ENCODE results near the gene FSTL4. TPM values are rescaled to one million over a fixed set of nuclear protein-coding genes. Genes with fewer than 3 reads are reported as not detected.

Gene FSTL4
- total and polyA plus RNA-seq, 2 of the 13 experiments (the other 11 are each of a cell fraction or from before 2014, with no cell fraction given) = 2.1 to 3.0 TPM

- POLR2A ChIA-PET = no interaction called here
- Histone ChIP-seq H3K9me3 (ENCODE audit: low read length) (no peaks in the 10 kb centered on the region), H3K36me3 (replicated peaks in 1 of 2; ENCODE audit: control insufficient read depth in 1 of 2, insufficient read depth in 2 of 2, low read length in 2 of 2) (no peaks in the 10 kb centered on the region), H3K4me2 (ENCODE audit: low read depth, low read length) (no peak overlapping the region), H3K79me2 (ENCODE audit: insufficient read depth, low read length) (no peaks in the 10 kb centered on the region), H4K20me1 (ENCODE audit: insufficient read depth, low read length) (no peaks in the 10 kb centered on the region), H3K4me3 (replicated peaks in 1 of 3; ENCODE audit: insufficient read depth in 1 of 3, low read depth in 2 of 3, low read length in 3 of 3) (no peak overlapping the region), H3K27ac (ENCODE audit: extremely low read length, insufficient read depth, low read length) (no peak overlapping the region), H2AFZ (ENCODE audit: low read length) (no peak overlapping the region), H3K4me1 (ENCODE audit: insufficient read depth, low read length) (peaks cover 59% of the 10 kb centered on the region), H3K9ac (ENCODE audit: insufficient read depth, low read depth, low read length) (no peak overlapping the region), H3K27me3 (ENCODE audit: control insufficient read depth in 1 of 2, insufficient read depth in 2 of 2, low read length in 2 of 2) (no peaks in the 10 kb centered on the region)
- ATAC-seq = no peak
- 83% methylated on average over 2 of the region's 4 CpGs for WGBS (ENCODE audit: low lambda C conversion rate)
- in situ Hi-C loops (cut with HindIII; ENCODE audit: extremely low pct_ligation_motif_present, low pct_unique_long_range_greater_than_20kb) (no loop called here), intact Hi-C loops (cut with micrococcal nuclease; ENCODE audit: unreplicated experiment) (no loop called here)
- FAIRE-seq = no peak
- TF ChIP-seq PRPF4 (IDR thresholded peaks at IDR 0.05; ENCODE audit: low read depth, low read length, poor library complexity, severe bottlenecking) (no peak), GABPA (IDR thresholded peaks at IDR 0.05; ENCODE audit: low read depth, low read length) (no peak), GABPA (CRISPR knock-in tag; IDR thresholded peaks at IDR 0.05; ENCODE audit: low read depth) (no peak), CTCF (CRISPR knock-in tag; IDR thresholded peaks at IDR 0.05) (no peak)
- CTCF ChIA-PET (ENCODE audit: low intra/inter-chr PET ratio, low total read pairs) = interaction anchor here (1.7 kb wide), 1 partner anchor 136 kb away, joined by 25 read pairs; no protein-coding TSS in a partner anchor
- BruUV-seq (replicated peaks) = no TSS peak
- no peak for DNase-seq (ENCODE audit: low spot score)
Measured at GRCh38 chr5:133247151-133247709, 365.1 kb downstream of the FSTL4 start.

- in situ Hi-C loops (cut with HindIII; ENCODE audit: extremely low pct_ligation_motif_present, low pct_unique_long_range_greater_than_20kb) = no loop called here
- Histone ChIP-seq H3K4me3 (replicated peaks in 1 of 3; ENCODE audit: insufficient read depth in 1 of 3, low read depth in 2 of 3, low read length in 3 of 3) (no peak overlapping the region), H3K36me3 (replicated peaks in 1 of 2; ENCODE audit: control insufficient read depth in 1 of 2, insufficient read depth in 2 of 2, low read length in 2 of 2) (no peaks in the 10 kb centered on the region), H3K27ac (ENCODE audit: extremely low read length, insufficient read depth, low read length) (no peak overlapping the region), H3K4me1 (ENCODE audit: insufficient read depth, low read length) (peaks cover 52% of the 10 kb centered on the region), H3K9ac (ENCODE audit: insufficient read depth, low read depth, low read length) (no peak overlapping the region), H3K9me3 (ENCODE audit: low read length) (no peaks in the 10 kb centered on the region), H3K4me2 (ENCODE audit: low read depth, low read length) (no peak overlapping the region), H3K27me3 (ENCODE audit: control insufficient read depth in 1 of 2, insufficient read depth in 2 of 2, low read length in 2 of 2) (no peaks in the 10 kb centered on the region), H3K79me2 (ENCODE audit: insufficient read depth, low read length) (no peaks in the 10 kb centered on the region), H4K20me1 (ENCODE audit: insufficient read depth, low read length) (no peaks in the 10 kb centered on the region), H2AFZ (ENCODE audit: low read length) (no peak overlapping the region)
- 88% methylated on average over 9 of the region's 13 CpGs for WGBS (ENCODE audit: low lambda C conversion rate)
- intact Hi-C loops (cut with micrococcal nuclease; ENCODE audit: unreplicated experiment) = no loop called here
- ATAC-seq (no peak), FAIRE-seq (no peak), DNase-seq (ENCODE audit: low spot score) (no peak)
- CTCF ChIA-PET (ENCODE audit: low intra/inter-chr PET ratio, low total read pairs) = interaction anchor here (1.7 kb wide), 1 partner anchor 136 kb away, joined by 25 read pairs; no protein-coding TSS in a partner anchor
- no TSS peak for BruUV-seq (replicated peaks)
- POLR2A ChIA-PET = no interaction called here
- TF ChIP-seq CHCHD3 (CRISPR knock-in tag; IDR thresholded peaks at IDR 0.05) (no peak), CREB3 (CRISPR knock-in tag; IDR thresholded peaks at IDR 0.05) (no peak), NR2F6 (IDR thresholded peaks at IDR 0.05) (no peak), NR2F6 (CRISPR knock-in tag; IDR thresholded peaks at IDR 0.05) (no peak), SUZ12 (IDR thresholded peaks at IDR 0.05; ENCODE audit: low read depth, low read length) (no peak), CREBL2 (CRISPR knock-in tag; IDR thresholded peaks at IDR 0.05; ENCODE audit: borderline replicate concordance) (no peak), ZFP37 (CRISPR knock-in tag; IDR thresholded peaks at IDR 0.05; ENCODE audit: borderline replicate concordance) (no peak), FOXA1 (IDR thresholded peaks at IDR 0.05) (no peak), FOXA1 (CRISPR knock-in tag; IDR thresholded peaks at IDR 0.05) (no peak), NFYC (CRISPR knock-in tag; IDR thresholded peaks at IDR 0.05) (no peak), U2AF1 (optimal IDR thresholded peaks at IDR 0.05; ENCODE audit: low read depth, low read length) (no peak), JUNB (CRISPR knock-in tag; IDR thresholded peaks at IDR 0.05; ENCODE audit: borderline replicate concordance) (no peak), ZNF263 (CRISPR knock-in tag; IDR thresholded peaks at IDR 0.05) (no peak), EHMT2 (IDR thresholded peaks at IDR 0.05; ENCODE audit: borderline replicate concordance, low read depth, low read length) (no peak)
Measured at GRCh38 chr5:133246376-133247150, 365.8 kb downstream of the FSTL4 start.

All from HepG2 (cell line).